GM12891 (cell line): ENCODE results near the gene IL20RA.
"Not testable (repeated sequence)": the region's sequence is repeated elsewhere in the genome, so short reads cannot be mapped to it uniquely, and the experiment has no call there.

ENCODE experiments used
- DNase-seq: peaks from one replicate; pipeline ENCODE4 v3.0.0; 2011; ENCODE audit warnings: low spot score; ENCODE audit not compliant: insufficient read length
- FAIRE-seq: peaks from 2 replicates; lab custom pipeline; 2011; peaks lifted over from hg19 to GRCh38; lab: Jason Lieb, UNC
- PAX5 ChIP-seq: IDR thresholded peaks from 2 replicates; pipeline ENCODE4 v1.6.1; 2011; ENCODE audit warnings: low read length, moderate library complexity, mild to moderate bottlenecking; ENCODE audit not compliant: insufficient read depth, severe bottlenecking
- POLR2A ChIP-seq: IDR thresholded peaks from 2 replicates; pipeline ENCODE4 v1.6.1; 2011; ENCODE audit warnings: low read depth, low read length, control low read depth
- POLR2AphosphoS5 ChIP-seq: IDR thresholded peaks from 2 replicates; pipeline ENCODE4 v1.6.1; 2011; ENCODE audit warnings: low read depth, low read length, control low read depth
- POU2F2 ChIP-seq: IDR thresholded peaks from 2 replicates; pipeline ENCODE4 v1.6.1; 2011; ENCODE audit warnings: low read depth, mild to moderate bottlenecking, control low read depth, low read length, moderate library complexity
- SPI1 ChIP-seq: IDR thresholded peaks from 2 replicates; pipeline ENCODE4 v1.6.1; 2011; ENCODE audit warnings: low read depth, low read length, control low read depth
- TAF1 ChIP-seq: IDR thresholded peaks from 2 replicates; pipeline ENCODE4 v1.6.1; 2011; ENCODE audit warnings: low read depth, low read length, control low read depth

Gene IL20RA

DNA sequence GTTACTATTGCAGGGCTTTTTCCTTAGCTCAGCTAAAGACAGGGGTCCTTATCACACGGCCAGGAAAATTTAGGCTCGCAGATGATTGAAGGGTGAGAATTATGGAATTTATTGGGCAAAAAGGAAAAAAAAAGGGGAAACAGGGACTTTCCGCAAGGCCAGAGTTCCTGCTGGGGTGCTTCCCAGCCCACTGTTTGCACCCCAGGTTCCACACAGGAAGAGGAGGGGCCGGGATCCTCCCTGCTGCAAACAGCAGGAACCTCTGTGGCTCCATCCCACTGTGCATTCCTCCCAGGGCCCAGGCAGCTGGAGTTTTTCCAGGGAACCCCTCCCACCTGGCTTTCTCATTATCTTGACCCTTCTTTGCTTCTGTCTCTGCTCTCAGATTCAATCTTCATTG lies 35.9 kb upstream of the IL20RA start:
- no peak for FAIRE-seq
- TF ChIP-seq POLR2A (no peak), TAF1 (no peak), PAX5 (no peak), SPI1 (no peak), POU2F2 (no peak), POLR2AphosphoS5 (no peak)

DNA sequence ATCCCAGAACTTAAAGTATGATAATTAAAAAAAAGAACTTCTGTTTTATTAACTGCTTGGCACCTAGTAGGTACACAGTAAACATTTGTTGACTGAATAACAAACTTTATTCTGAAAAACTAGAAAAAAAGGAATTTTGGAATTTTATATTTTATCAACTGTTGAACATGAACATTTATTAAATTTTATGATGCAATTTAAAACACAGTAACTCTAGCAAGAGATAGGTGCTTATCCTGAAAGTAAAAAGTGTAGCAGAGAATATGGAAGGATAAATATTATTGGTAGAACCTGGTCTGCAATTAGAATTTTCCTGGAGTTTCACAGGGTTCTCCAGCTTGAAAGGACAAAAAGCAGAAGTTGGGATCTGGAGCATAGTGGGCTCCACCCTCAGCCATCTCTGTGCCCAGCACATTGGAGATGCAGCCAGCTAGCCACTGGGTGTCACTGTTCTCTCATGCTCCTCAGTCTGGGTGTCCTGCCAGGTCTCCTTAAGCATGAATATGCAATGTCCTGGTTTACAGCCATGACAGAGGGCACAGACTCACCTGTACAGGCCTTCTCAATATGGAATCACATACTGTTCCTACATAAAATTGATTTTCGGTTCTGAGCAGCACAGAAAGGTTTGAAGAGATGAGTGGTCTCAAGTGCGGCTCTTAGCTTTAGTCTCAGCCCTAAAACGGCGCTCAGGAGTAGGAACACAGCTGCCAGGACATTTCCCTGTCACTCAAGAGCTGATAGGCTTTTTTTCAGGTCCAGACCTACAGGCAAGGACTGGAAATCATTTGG lies 31.7 kb upstream of the IL20RA start:
- peak; percentile 96 for FAIRE-seq
- TF ChIP-seq POLR2AphosphoS5 = no peak
- peak; percentile 76 for TF ChIP-seq SPI1
- TF ChIP-seq TAF1 = no peak
- peak; percentile 100 for TF ChIP-seq POU2F2
- TF ChIP-seq PAX5 = no peak
- TF ChIP-seq POLR2A = no peak
- DNase-seq = peak; percentile 35

More for the DNA sequence above, 35.9 kb upstream of the IL20RA start:
- no peak for DNase-seq

DNA sequence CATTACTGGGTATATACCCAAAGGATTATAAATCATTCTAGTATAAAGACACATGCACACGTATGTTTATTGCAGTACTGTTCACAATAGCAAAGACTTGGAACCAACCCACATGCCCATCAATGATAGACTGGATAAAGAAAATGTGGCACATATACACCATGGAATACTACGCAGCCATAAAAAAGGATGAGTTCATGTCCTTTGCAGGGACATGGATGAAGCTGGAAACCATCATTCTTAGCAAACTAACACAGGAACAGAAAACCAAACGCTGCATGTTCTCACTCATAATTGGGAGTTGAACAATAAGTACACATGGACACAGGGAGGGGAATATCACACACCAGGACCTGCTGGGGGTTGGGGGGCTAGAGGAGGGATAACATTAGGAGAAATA lies 31.0 kb upstream of the IL20RA start:
- not testable (repeated sequence) for DNase-seq, FAIRE-seq

DNA sequence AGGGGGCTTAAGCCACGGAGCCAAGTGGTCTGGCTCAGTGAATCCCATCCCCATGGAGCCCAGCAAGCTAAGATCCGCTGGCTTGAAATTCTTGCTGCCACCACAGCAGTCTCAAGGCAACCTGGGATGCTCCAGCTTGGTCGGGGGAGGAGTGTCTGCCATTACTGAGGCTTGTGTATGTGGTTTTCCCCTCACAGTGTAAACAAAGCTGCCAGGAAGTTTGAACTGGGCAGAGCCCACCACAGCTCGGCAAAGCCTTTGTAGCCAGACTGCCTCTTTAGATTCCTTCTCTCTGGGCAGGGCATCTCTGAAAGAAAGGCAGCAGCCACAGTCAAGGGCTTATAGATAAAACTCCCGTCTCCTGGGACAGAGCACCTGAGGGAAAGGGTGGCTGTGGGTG lies 25.5 kb upstream of the IL20RA start:
- DNase-seq (no peak), FAIRE-seq (no peak)
- no peak for TF ChIP-seq PAX5
- TF ChIP-seq SPI1 = no peak
- no peak for TF ChIP-seq POU2F2
- no peak for TF ChIP-seq TAF1

DNA sequence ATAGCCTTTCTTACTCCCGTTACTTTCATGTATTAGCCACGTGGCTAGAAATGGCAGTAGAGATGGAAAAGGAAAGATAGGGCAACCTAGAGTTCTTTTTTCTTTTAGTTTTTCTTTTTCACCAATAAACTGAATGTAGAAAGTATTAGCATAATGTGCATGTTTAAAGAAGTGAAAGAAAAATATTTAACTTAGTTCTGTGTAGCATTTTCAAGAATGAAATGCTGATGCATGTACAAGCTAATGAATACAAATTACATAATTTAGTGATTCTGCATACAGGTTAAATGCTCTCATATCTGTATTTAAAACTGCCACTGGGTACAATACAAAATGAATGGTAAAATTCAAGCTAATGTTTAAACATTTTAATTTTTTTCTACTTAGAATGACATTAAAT lies 22.6 kb upstream of the IL20RA start:
- DNase-seq = no peak
- no peak for FAIRE-seq
- no peak for TF ChIP-seq TAF1
- TF ChIP-seq POLR2AphosphoS5 = no peak
- TF ChIP-seq PAX5 = no peak
- TF ChIP-seq POU2F2 = no peak
- TF ChIP-seq SPI1 = no peak
- no peak for TF ChIP-seq POLR2A

DNA sequence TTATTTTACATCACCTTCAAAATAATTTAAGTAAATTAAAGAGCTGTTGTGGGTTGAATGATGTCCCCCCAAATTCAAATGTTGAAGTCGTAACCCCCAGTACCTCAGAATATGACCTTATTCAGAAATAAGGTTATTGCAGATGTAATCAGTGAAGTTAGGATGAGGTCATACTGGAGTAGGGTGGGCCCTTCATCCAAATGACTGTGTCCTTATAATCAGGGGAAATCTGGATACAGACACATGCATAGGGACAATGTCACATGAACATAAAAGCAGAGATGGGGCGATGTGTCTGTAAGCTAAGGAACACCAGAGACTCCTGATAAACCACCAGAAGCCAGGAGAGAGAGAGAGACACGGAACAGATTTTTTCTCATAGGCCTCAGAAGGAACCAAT lies 13.3 kb upstream of the IL20RA start:
- DNase-seq (no peak), FAIRE-seq (no peak)
- TF ChIP-seq POU2F2 (no peak), POLR2A (no peak), POLR2AphosphoS5 (no peak), SPI1 (no peak), PAX5 (no peak), TAF1 (no peak)

DNA sequence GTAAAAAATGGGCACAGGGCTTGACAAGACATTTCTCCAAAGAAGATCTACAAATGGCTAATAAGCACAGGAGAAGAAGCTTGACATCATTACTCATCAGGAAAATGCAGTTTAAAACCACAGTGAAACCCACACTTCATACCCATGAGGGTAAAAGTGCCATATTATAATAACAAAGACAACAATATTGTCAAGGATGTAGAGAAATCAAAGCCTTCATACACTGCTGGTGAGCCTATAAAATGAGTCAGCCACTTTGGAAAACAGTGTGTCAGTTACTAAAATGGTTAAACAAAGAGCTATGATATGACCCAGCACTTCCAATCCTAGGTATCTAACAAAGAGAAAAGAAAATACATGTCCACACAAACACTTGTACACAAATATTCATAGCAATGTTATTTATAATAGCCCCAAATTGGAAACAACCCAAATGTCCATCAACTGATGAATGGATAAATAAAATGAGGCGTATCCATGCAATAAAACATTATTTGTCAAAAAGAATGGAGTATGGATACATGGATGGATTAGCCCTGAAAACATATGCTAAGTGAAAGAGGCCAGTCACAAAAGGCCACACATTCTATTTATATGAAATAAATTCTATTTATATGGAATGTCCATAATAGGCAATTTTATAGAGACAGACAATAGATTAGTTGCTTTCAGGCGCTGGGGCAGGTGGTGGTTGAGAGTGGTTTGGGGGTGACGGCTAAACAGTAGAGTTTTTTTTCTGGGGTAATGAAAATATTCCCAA lies 11.5 kb upstream of the IL20RA start:
- FAIRE-seq (no peak), DNase-seq (no peak)
- TF ChIP-seq TAF1 = no peak
- no peak for TF ChIP-seq POU2F2
- no peak for TF ChIP-seq POLR2A
- no peak for TF ChIP-seq POLR2AphosphoS5
- no peak for TF ChIP-seq SPI1
- no peak for TF ChIP-seq PAX5

DNA sequence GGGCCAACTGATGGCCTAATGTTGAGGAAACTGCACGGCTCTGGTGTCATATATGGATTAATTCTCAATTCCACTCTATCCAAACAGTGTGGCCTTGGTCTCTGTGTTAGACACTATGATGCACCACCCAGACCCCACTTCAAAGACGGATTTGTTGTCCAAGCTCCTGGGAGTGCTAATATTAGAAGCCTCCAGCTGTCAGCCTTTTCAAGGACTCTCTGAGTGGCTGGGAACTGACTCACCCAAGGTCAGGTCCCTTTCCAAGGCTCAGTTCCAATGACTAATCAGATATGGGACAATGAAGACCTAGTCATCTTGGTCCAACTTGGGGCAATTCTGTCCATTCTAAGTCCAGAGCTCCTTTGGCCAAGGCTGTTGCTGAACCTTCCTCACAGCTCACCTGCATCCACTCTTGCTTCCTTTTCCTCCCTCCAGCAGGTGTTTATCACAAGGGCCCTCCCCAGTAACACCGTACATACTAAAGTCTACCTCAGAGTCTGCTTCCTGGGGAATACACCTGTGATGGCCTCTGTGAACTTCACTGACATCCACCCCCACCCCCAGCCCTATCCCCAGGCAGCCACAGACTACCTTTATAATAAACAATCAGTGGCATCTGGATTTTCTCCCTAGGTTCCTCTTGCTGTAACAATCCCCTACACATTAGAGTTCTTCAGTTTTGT lies 7.2 kb upstream of the IL20RA start:
- no peak for TF ChIP-seq POLR2AphosphoS5
- TF ChIP-seq SPI1 = no peak
- no peak for TF ChIP-seq PAX5
- TF ChIP-seq TAF1 = no peak
- TF ChIP-seq POLR2A = no peak
- TF ChIP-seq POU2F2 = no peak
- DNase-seq (no peak), FAIRE-seq (no peak)

DNA sequence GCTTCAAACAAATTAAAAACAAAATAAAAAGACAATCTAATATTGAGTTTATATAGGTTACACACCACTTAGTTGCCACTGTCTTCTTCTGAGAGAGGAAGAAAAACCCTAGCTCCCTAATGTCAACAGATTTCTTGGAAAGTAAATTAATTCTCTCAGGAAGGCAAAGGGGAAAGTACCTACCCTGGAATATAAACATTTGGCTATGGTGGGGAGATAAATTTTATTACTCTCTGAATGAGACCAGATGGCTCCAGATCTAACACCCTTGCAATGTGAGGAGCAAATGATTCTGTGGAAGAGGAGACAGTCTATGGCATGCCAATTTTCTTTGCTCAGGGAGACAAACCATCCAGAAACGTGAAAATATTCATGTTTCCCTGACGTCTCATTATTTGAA lies 4.3 kb upstream of the IL20RA start:
- DNase-seq (no peak), FAIRE-seq (no peak)
- TF ChIP-seq TAF1 = no peak
- no peak for TF ChIP-seq POLR2A
- TF ChIP-seq PAX5 = no peak
- no peak for TF ChIP-seq POLR2AphosphoS5
- no peak for TF ChIP-seq SPI1
- no peak for TF ChIP-seq POU2F2
